Measurements from ENCODE around the gene CT45A6.
"Not testable (repeated sequence)": the region's sequence is repeated elsewhere in the genome, so short reads cannot be mapped to it uniquely, and the experiment has no call there.

The CT45A6 gene

GRCh38 chrX:135802687-135803086 lies at the start of gene CT45A6:
CT45A6 (minus strand) TSS chrX:135802787; CDS start chrX:135798993, 3,794 bp downstream.
- not testable (repeated sequence) for DNase-seq

GRCh38 chrX:135837180-135837579 lies 34.6 kb upstream of the CT45A6 start, which contains the start of gene CT45A7:
CT45A7 (minus strand) TSS chrX:135837280; CDS start chrX:135833533, 3,747 bp downstream.
- not testable (repeated sequence) for DNase-seq

GRCh38 chrX:135819912-135820311 lies 17.3 kb upstream of the CT45A6 start, which contains the start of gene CT45A2:
CT45A2 (minus strand) TSS chrX:135820012; CDS start chrX:135816265, 3,747 bp downstream.
- DNase-seq = not testable (repeated sequence)

- not testable (repeated sequence) for DNase-seq
Observed at GRCh38 chrX:135785403-135785802, 17.2 kb downstream of the CT45A6 start, which contains the start of gene CT45A5. CT45A5 (minus strand) TSS chrX:135785503; CDS start chrX:135781729, 3,774 bp downstream.

- DNase-seq = not testable (repeated sequence)
Observed at GRCh38 chrX:135768091-135768490, 34.5 kb downstream of the CT45A6 start, which contains the start of gene CT45A3. CT45A3 (minus strand) TSS chrX:135768191; CDS start chrX:135764444, 3,747 bp downstream.

GRCh38 chrX:135744739-135745138 lies 57.8 kb downstream of the CT45A6 start:
- DNase-seq = not testable (repeated sequence)

All from stimulated activated naive CD4-positive, alpha-beta T cell treated with Interleukin-2 at 50 U/mL for 16 hours (primary cell).